Ureter (tissue), 1 donor: ENCODE data around the gene PARD3. TPM values are rescaled to one million over a fixed set of nuclear protein-coding genes. Genes with fewer than 3 reads are reported as not detected.
"Not testable (repeated sequence)": the region's sequence is repeated elsewhere in the genome, so short reads cannot be mapped to it uniquely, and the experiment has no call there.

ENCODE experiments used
- DNase-seq: peaks from one replicate; pipeline ENCODE4 v3.0.0-alpha.2; 2020; ENCODE audit warnings: low spot score
- total RNA-seq: library from RNA; stranded (reverse); gene quantifications from one replicate; pipeline ENCODE4 v1.2.4, GENCODE V29; 2023
- donor health status: DM: yes; HTN: yes; CAD: no.

The PARD3 gene
- total RNA-seq, 1 donor from 2014 or later: 73.5 TPM

- no peak for DNase-seq
Measured at GRCh38 chr10:34465678-34466077, 349.4 kb downstream of the PARD3 start.

GRCh38 chr10:34464591-34464990 is 350.5 kb downstream of the PARD3 start:
- no peak for DNase-seq

GRCh38 chr10:34464000-34464399 is 351.1 kb downstream of the PARD3 start:
- no peak for DNase-seq

GRCh38 chr10:34462993-34463392 is 352.1 kb downstream of the PARD3 start:
- DNase-seq: no peak

GRCh38 chr10:34462056-34462455 is 353.0 kb downstream of the PARD3 start:
- DNase-seq: no peak

GRCh38 chr10:34454590-34455261 is 360.4 kb downstream of the PARD3 start:
- DNase-seq: no peak

- DNase-seq: no peak
Measured at GRCh38 chr10:34449836-34450235, 365.3 kb downstream of the PARD3 start.

- no peak for DNase-seq
Measured at GRCh38 chr10:34446049-34446448, 369.0 kb downstream of the PARD3 start.

GRCh38 chr10:34444223-34445183 is 370.6 kb downstream of the PARD3 start:
- no peak for DNase-seq

GRCh38 chr10:34439386-34439785 is 375.7 kb downstream of the PARD3 start:
- not testable (repeated sequence) for DNase-seq

- DNase-seq: no peak
Measured at GRCh38 chr10:34438741-34439140, 376.4 kb downstream of the PARD3 start.

- DNase-seq: no peak
Measured at GRCh38 chr10:34437906-34438305, 377.2 kb downstream of the PARD3 start.

GRCh38 chr10:34434119-34434594 is 380.9 kb downstream of the PARD3 start:
- DNase-seq: no peak

GRCh38 chr10:34433241-34434076 is 381.6 kb downstream of the PARD3 start:
- no peak for DNase-seq

GRCh38 chr10:34432589-34432988 is 382.5 kb downstream of the PARD3 start:
- DNase-seq: no peak

- no peak for DNase-seq
Measured at GRCh38 chr10:34430685-34431084, 384.4 kb downstream of the PARD3 start.

- no peak for DNase-seq
Measured at GRCh38 chr10:34428501-34428900, 386.6 kb downstream of the PARD3 start.

GRCh38 chr10:34427911-34428216 is 387.2 kb downstream of the PARD3 start:
- no peak for DNase-seq

GRCh38 chr10:34427158-34427910 is 387.8 kb downstream of the PARD3 start:
- not testable (repeated sequence) for DNase-seq

- not testable (repeated sequence) for DNase-seq
Measured at GRCh38 chr10:34426538-34427157, 388.4 kb downstream of the PARD3 start.

GRCh38 chr10:34426041-34426440 is 389.1 kb downstream of the PARD3 start:
- DNase-seq: no peak
